Heart left ventricle (tissue), 16 donors: ENCODE results near the gene ENOX1. TPM values are rescaled to one million over a fixed set of nuclear protein-coding genes. Genes with fewer than 3 reads are reported as not detected.

Source experiments
- ATAC-seq, 4 donors: fragments of 200-7000 bp; cut with Tn5 transposase; one replicate each; pipeline ENCODE4 v1.9.1; 2020 to 2022; ENCODE audit warnings: moderate library complexity in 4 of 4, mild to moderate bottlenecking in 3 of 4, moderate number of reproducible peaks in 1 of 4
- DNase-seq, 5 donors: peaks; one replicate each; pipeline ENCODE4 v3.0.0-alpha.2; 2020
- H3K27ac ChIP-seq, 12 donors: fragments of 200-600 bp; sonication (generic) in 4 of 12; one replicate each; pipeline versions ENCODE4 v1.5.0 to v1.8.0; 2016 to 2022; ENCODE audit warnings: mild to moderate bottlenecking in 2 of 12
- H3K27me3 ChIP-seq, 9 donors: fragments of 200-600 bp; sonication (generic) in 2 of 9; one replicate each; pipeline versions ENCODE4 v1.5.1 to v1.8.0; 2016 to 2022; ENCODE audit warnings: mild to moderate bottlenecking in 3 of 9
- H3K36me3 ChIP-seq, 9 donors: fragments of 200-600 bp; sonication (generic) in 2 of 9; one replicate each; pipeline versions ENCODE4 v1.5.0 to v1.8.0; 2018 to 2022; ENCODE audit warnings: mild to moderate bottlenecking in 2 of 9
- H3K4me1 ChIP-seq, 12 donors: fragments of 200-600 bp; sonication (generic) in 4 of 12; one replicate each; pipeline versions ENCODE4 v1.5.0 to v1.8.0; 2016 to 2022; ENCODE audit warnings: mild to moderate bottlenecking in 3 of 12
- H3K4me3 ChIP-seq, 12 donors: fragments of 200-600 bp; sonication (generic) in 4 of 12; one replicate each; pipeline versions ENCODE4 v1.5.0 to v1.8.0; 2017 to 2022; ENCODE audit warnings: mild to moderate bottlenecking in 9 of 12, moderate library complexity in 4 of 12
- H3K9me3 ChIP-seq, 12 donors: fragments of 200-600 bp; sonication (generic) in 4 of 12; one replicate each; pipeline versions ENCODE4 v1.5.0 to v1.8.0; 2016 to 2022; ENCODE audit warnings: mild to moderate bottlenecking in 1 of 12
- POLR2A ChIP-seq, 2 donors: fragments of 450-650 bp; IDR thresholded peaks; one replicate each; pipeline ENCODE4 v1.6.1; 2017; ENCODE audit warnings: antibody characterized with exemption in 2 of 2, mild to moderate bottlenecking in 2 of 2, moderate library complexity in 2 of 2
- WGBS, 4 donors: extraction: QIAGEN DNeasy Blood & Tissue Kit in 2 of 4; methylation state at CpG; one replicate each; pipeline versions ENCODE4 v1.1.5 to v1.1.7; 2013 to 2018; 5-methylcytosine and 5-hydroxymethylcytosine counted together
- intact Hi-C, 10 donors: fragments of 100-400 bp; cut with DNase I; formaldehyde crosslinking; loops; one replicate each; pipeline versions ENCODE4 v1.11.1 to v1.14.2; 2022
- polyA plus RNA-seq, 2 donors: library from polyadenylated mRNA; stranded (reverse); fragments of 200-250 nt; gene quantifications; one replicate each; pipeline ENCODE4 v1.2.3, GENCODE V29; 2013
- total RNA-seq, 9 donors: library from RNA; depleted of rRNA in 2 of 9; stranded (reverse); fragments of >200 nt in 2 of 9; fragmentation: NEBNext Ultra II Directional in 3 of 9; extraction: Animal tissue kit (Norgen Biotek cat#: 25700) in 3 of 9; gene quantifications; one replicate each; pipeline versions ENCODE4 v1.1.0 to v1.2.4, GENCODE V29; 2016 to 2023
- TF ChIP-seq, protein P1 (sequence below), 12 donors: fragments of 200-600 bp; sonication (generic) in 4 of 12; IDR thresholded peaks; one replicate each; pipeline versions ENCODE4 v1.5.0 to v1.8.0; 2018 to 2022; ENCODE audit warnings: antibody characterized with exemption in 12 of 12, mild to moderate bottlenecking in 5 of 12
- donor health status: ischemic (EF 13 %, LVEDD 7.1; RV severe dilation, severe dysfunction).
- donor health status: healthy with polysubstance abuse.
- donor health status: DM: no; HTN: yes; CAD: no.
- donor health status: DM: no; HTN: no; CAD: no.
- donor health status: ischemic (EF 25% LVEDD 6.9; RV normal size, moderate dysfunction).
- donor health status: ischemic (EF 25% LVEDD 5.7; RV mildly dilated, moderate dysfunction).
- donor health status: healthy.
- donor health status: DM: yes; HTN: yes; CAD: no.
- donor health status: ischemic (EF 35%, LVEDD 5.7; RV mildly dilated, moderate dysfunction).
- donor health status: nonischemic (EF 11% LVEDD 7.7; RV severe dilation, severe dysfunction).
- donor health status: DM: yes; HTN: yes; CAD: no.
- donor health status: PGD.
- donor health status: ischemic (EF 29% LVEDD 5.4; RV normal size, mild dysfunction).
- donor health status: nonischemic (EF 23%, LVEDD 6.1; RV moderate dilation, normal function).

Gene ENOX1
- total and polyA plus RNA-seq, 11 donors = 2.0 to 10.1 (median 5.4) TPM

- Histone ChIP-seq H3K36me3 (no peaks in the 10 kb centered on the region), H3K4me1 (no peaks in the 10 kb centered on the region), H3K4me3 (no peak overlapping the region), H3K27ac (no peak overlapping the region), H3K9me3 (no peaks in the 10 kb centered on the region), H3K27me3 (no peaks in the 10 kb centered on the region)
- 88 to 96% (median 95%) methylated on average over 10 of the region's 10 CpGs for WGBS, 4 donors
- TF ChIP-seq, protein P1, sequence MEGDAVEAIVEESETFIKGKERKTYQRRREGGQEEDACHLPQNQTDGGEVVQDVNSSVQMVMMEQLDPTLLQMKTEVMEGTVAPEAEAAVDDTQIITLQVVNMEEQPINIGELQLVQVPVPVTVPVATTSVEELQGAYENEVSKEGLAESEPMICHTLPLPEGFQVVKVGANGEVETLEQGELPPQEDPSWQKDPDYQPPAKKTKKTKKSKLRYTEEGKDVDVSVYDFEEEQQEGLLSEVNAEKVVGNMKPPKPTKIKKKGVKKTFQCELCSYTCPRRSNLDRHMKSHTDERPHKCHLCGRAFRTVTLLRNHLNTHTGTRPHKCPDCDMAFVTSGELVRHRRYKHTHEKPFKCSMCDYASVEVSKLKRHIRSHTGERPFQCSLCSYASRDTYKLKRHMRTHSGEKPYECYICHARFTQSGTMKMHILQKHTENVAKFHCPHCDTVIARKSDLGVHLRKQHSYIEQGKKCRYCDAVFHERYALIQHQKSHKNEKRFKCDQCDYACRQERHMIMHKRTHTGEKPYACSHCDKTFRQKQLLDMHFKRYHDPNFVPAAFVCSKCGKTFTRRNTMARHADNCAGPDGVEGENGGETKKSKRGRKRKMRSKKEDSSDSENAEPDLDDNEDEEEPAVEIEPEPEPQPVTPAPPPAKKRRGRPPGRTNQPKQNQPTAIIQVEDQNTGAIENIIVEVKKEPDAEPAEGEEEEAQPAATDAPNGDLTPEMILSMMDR (IDR thresholded peaks at IDR 0.05) = no peak
- no peak for TF ChIP-seq POLR2A (IDR thresholded peaks at IDR 0.05)
- DNase-seq (no peak), ATAC-seq (no peak)
- intact Hi-C loops = no loop called here
Observed at GRCh38 chr13:43448605-43449336, 338.0 kb downstream of the ENOX1 start.

DNA sequence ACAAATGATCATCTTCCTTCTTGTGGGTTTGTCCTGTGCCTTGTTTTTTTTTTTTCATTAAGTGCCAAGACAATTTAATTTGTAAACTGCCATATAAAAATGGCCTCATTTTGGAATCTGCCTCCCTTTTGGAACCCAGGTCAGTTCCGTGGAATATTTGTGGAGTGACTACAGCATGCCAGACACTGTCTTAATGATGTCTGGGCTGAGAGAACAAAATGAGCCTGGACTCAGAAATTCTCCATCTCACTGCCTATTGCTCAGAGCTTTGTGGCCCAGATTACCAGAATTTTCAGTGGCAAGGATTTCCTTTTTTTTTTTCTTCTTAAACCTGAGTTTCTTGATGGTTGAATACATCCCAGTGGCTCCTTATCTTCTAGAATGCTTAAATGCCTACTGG lies 340.6 kb downstream of the ENOX1 start:
- Histone ChIP-seq H3K27me3 (no peaks in the 10 kb centered on the region), H3K27ac (no peak overlapping the region), H3K4me3 (no peak overlapping the region), H3K9me3 (no peaks in the 10 kb centered on the region), H3K36me3 (no peaks in the 10 kb centered on the region), H3K4me1 (no peaks in the 10 kb centered on the region)
- TF ChIP-seq, protein P1 (IDR thresholded peaks at IDR 0.05) = no peak
- TF ChIP-seq POLR2A (IDR thresholded peaks at IDR 0.05) = no peak
- peak in 1 of 4 donors; percentile 50 for ATAC-seq
- WGBS, 4 donors = 67 to 80% (median 75%) methylated on average over 1 of the region's 1 CpG
- intact Hi-C loops = no loop called here
- no peak for DNase-seq

DNA sequence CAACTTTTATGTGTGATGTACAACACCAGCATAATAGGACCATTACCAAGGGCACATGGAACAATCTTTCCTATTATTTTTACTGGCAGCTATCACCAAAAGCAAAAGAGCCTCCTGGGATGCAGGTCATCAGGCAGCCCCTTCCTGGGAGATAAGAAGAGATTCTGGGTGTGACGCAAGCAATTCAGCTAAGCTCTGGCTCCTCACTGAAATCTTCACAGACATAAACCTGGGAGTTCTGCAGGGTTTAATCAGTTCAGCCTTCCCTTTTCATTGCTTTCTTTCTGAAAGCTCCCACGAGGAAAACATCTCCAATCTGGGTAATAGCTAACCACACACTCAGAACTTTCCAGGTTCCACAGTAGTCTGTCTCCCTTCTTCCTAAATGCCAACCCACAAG lies 341.1 kb downstream of the ENOX1 start:
- no peak for ATAC-seq
- H3K36me3 ChIP-seq = no peaks in the 10 kb centered on the region
- no peaks in the 10 kb centered on the region for H3K9me3 ChIP-seq
- H3K4me3 ChIP-seq = no peak overlapping the region
- DNase-seq = no peak
- 56 to 76% (median 67%) methylated on average over 2 of the region's 2 CpGs for WGBS, 4 donors
- intact Hi-C loops = no loop called here
- no peaks in the 10 kb centered on the region for H3K4me1 ChIP-seq
- no peak overlapping the region for H3K27ac ChIP-seq
- H3K27me3 ChIP-seq = no peaks in the 10 kb centered on the region
- TF ChIP-seq, protein P1 (IDR thresholded peaks at IDR 0.05) = no peak
- no peak for TF ChIP-seq POLR2A (IDR thresholded peaks at IDR 0.05)

GRCh38 chr13:43444081-43444480 lies 342.7 kb downstream of the ENOX1 start:
- no peaks in the 10 kb centered on the region for H3K27me3 ChIP-seq
- DNase-seq = no peak
- no peaks in the 10 kb centered on the region for H3K36me3 ChIP-seq
- no peak overlapping the region for H3K4me3 ChIP-seq
- no peaks in the 10 kb centered on the region for H3K4me1 ChIP-seq
- H3K27ac ChIP-seq = no peak overlapping the region
- ATAC-seq = no peak
- WGBS, 4 donors = 85 to 93% (median 89%) methylated on average over 4 of the region's 4 CpGs
- intact Hi-C loops = no loop called here
- no peaks in the 10 kb centered on the region for H3K9me3 ChIP-seq
- TF ChIP-seq POLR2A (IDR thresholded peaks at IDR 0.05) = no peak
- TF ChIP-seq, protein P1 (IDR thresholded peaks at IDR 0.05) = no peak
